GM08714 (cell line): ENCODE data around the gene SLC13A5.
"Not testable (repeated sequence)": the region's sequence is repeated elsewhere in the genome, so short reads cannot be mapped to it uniquely, and the experiment has no call there.

Experiments
- H3K4me3 ChIP-seq: fragments of 200-500 bp; sonication (Bioruptor generic); 2 replicates; pipeline ENCODE4 v1.5.1; 2014; ENCODE audit warnings: mild to moderate bottlenecking, low read length, inconsistent platforms
- ZNF274 ChIP-seq: IDR thresholded peaks from 2 replicates; pipeline ENCODE4 v1.6.1; 2012; ENCODE audit warnings: mild to moderate bottlenecking, low read depth, low read length

SLC13A5 gene

GRCh38 chr17:6700948-6701307 is 12.2 kb downstream of the SLC13A5 start:
- no peak for TF ChIP-seq ZNF274
- no peak overlapping the region for H3K4me3 ChIP-seq

- H3K4me3 ChIP-seq, result no peak overlapping the region
- no peak for TF ChIP-seq ZNF274
Measured at GRCh38 chr17:6699997-6700947, 12.9 kb downstream of the SLC13A5 start.

- no peak overlapping the region for H3K4me3 ChIP-seq
- TF ChIP-seq ZNF274, result no peak
Measured at GRCh38 chr17:6698004-6698403, 15.2 kb downstream of the SLC13A5 start.

- H3K4me3 ChIP-seq, result no peak overlapping the region
- TF ChIP-seq ZNF274, result no peak
Measured at GRCh38 chr17:6696906-6697305, 16.3 kb downstream of the SLC13A5 start.

GRCh38 chr17:6695565-6695964 is 17.6 kb downstream of the SLC13A5 start:
- H3K4me3 ChIP-seq, result no peak overlapping the region
- TF ChIP-seq ZNF274, result no peak

- TF ChIP-seq ZNF274, result no peak
Measured at GRCh38 chr17:6695051-6695450, 18.1 kb downstream of the SLC13A5 start.

GRCh38 chr17:6691958-6692357 is 21.2 kb downstream of the SLC13A5 start:
- H3K4me3 ChIP-seq, result not testable (repeated sequence)

More at GRCh38 chr17:6695051-6695450, 18.1 kb downstream of the SLC13A5 start:
- H3K4me3 ChIP-seq, result no peak overlapping the region

- H3K4me3 ChIP-seq, result no peak overlapping the region
- TF ChIP-seq ZNF274, result no peak
Measured at GRCh38 chr17:6691546-6691945, 21.6 kb downstream of the SLC13A5 start.

- no peak overlapping the region for H3K4me3 ChIP-seq
- no peak for TF ChIP-seq ZNF274
Measured at GRCh38 chr17:6690641-6691040, 22.5 kb downstream of the SLC13A5 start.

GRCh38 chr17:6688944-6689343 is 24.2 kb downstream of the SLC13A5 start:
- no peak for TF ChIP-seq ZNF274
- H3K4me3 ChIP-seq, result no peak overlapping the region

GRCh38 chr17:6686026-6686425 is 27.1 kb downstream of the SLC13A5 start:
- TF ChIP-seq ZNF274, result no peak
- no peak overlapping the region for H3K4me3 ChIP-seq

- H3K4me3 ChIP-seq, result no peak overlapping the region
- TF ChIP-seq ZNF274, result no peak
Measured at GRCh38 chr17:6684881-6685767, 28.0 kb downstream of the SLC13A5 start.

GRCh38 chr17:6684460-6684783 is 28.7 kb downstream of the SLC13A5 start:
- no peak for TF ChIP-seq ZNF274
- no peak overlapping the region for H3K4me3 ChIP-seq

GRCh38 chr17:6683730-6684459 is 29.3 kb downstream of the SLC13A5 start:
- no peak for TF ChIP-seq ZNF274
- H3K4me3 ChIP-seq, result no peak overlapping the region
